HepG2 (cell line): ENCODE data around the gene DAB1. TPM values are rescaled to one million over a fixed set of nuclear protein-coding genes. Genes with fewer than 3 reads are reported as not detected.

Experiments used
- ATAC-seq: fragments of 200-7000 bp; cut with Tn5 transposase; 3 replicates; pipeline ENCODE4 v1.9.1; 2020; ENCODE audit warnings: mild to moderate bottlenecking, moderate library complexity
- BruUV-seq: library from RNA; stranded (reverse); fragments of 400-500 nt; replicated peaks from 2 replicates; lab custom pipeline; 2021; lab: Mats Ljungman, UMichigan
- CTCF ChIA-PET: fragments of 300-600 bp; formaldehyde crosslinking; extraction: SDS; loops from one replicate; lab custom pipeline; 2021; ENCODE audit warnings: low total read pairs, inconsistent platforms, low intra/inter-chr PET ratio; lab: Yijun Ruan, JAX
- POLR2A ChIA-PET: fragments of 350-600 bp; sonication (Branson Sonifier 250); formaldehyde crosslinking; loops from one replicate; lab custom pipeline; 2020; ENCODE audit warnings: antibody characterized with exemption, inconsistent platforms; lab: Yijun Ruan, JAX
- DNase-seq: peaks from one replicate; pipeline ENCODE4 v3.0.0-alpha.2; 2015; ENCODE audit warnings: low spot score
- FAIRE-seq: peaks from 3 replicates; lab custom pipeline; 2011; peaks lifted over from hg19 to GRCh38; lab: Jason Lieb, UNC
- H2AFZ ChIP-seq: one replicate; pipeline ENCODE4 v1.6.1; 2011; ENCODE audit warnings: low read length, inconsistent platforms
- H3K27ac ChIP-seq: fragments of 300-600 bp; 3 replicates; pipeline ENCODE4 v1.8.0; 2011; ENCODE audit warnings: mixed run types, mild to moderate bottlenecking, mixed read lengths, low read length, inconsistent platforms; ENCODE audit not compliant: insufficient read depth; ENCODE audit errors: extremely low read length
- H3K27me3 ChIP-seq, 2 experiments: fragments of 200-600 bp in 1 of 2; 2 replicates in 1 of 2; 3 replicates in 1 of 2; pipeline versions ENCODE4 v1.6.0 to v1.8.0; 2011; ENCODE audit warnings: low read length in 2 of 2, mild to moderate bottlenecking in 2 of 2, moderate library complexity in 2 of 2, inconsistent platforms in 1 of 2; ENCODE audit not compliant: insufficient read depth in 2 of 2, control insufficient read depth in 1 of 2
- H3K36me3 ChIP-seq, 2 experiments: fragments of 200-600 bp in 1 of 2; replicated peaks in 1 of 2; 2 replicates in 1 of 2; 3 replicates in 1 of 2; pipeline versions ENCODE4 v1.5.1 to v1.8.0; 2011; ENCODE audit warnings: low read length in 2 of 2, inconsistent platforms in 1 of 2; ENCODE audit not compliant: insufficient read depth in 2 of 2, control insufficient read depth in 1 of 2
- H3K4me1 ChIP-seq: 2 replicates; pipeline ENCODE4 v1.5.1; 2012; ENCODE audit warnings: low read length, inconsistent platforms; ENCODE audit not compliant: insufficient read depth
- H3K4me2 ChIP-seq: 2 replicates; pipeline ENCODE4 v1.6.0; 2011; ENCODE audit warnings: low read depth, low read length, inconsistent platforms
- H3K4me3 ChIP-seq, 3 experiments: fragments of 200-600 bp in 1 of 3; sonication (generic), shearing (Covaris generic) in 1 of 3; replicated peaks in 1 of 3; 2 replicates each; pipeline ENCODE4 v1.5.1; 2011 to 2016; ENCODE audit warnings: low read length in 3 of 3, inconsistent platforms in 2 of 3, low read depth in 2 of 3, mild to moderate bottlenecking in 2 of 3, control low read depth in 1 of 3, mixed read lengths in 1 of 3; ENCODE audit not compliant: insufficient read depth in 1 of 3
- H3K79me2 ChIP-seq: one replicate; pipeline ENCODE4 v1.6.1; 2011; ENCODE audit warnings: low read length, inconsistent platforms; ENCODE audit not compliant: insufficient read depth
- H3K9ac ChIP-seq: 2 replicates; pipeline ENCODE4 v1.6.0; 2011; ENCODE audit warnings: mild to moderate bottlenecking, low read depth, low read length, inconsistent platforms; ENCODE audit not compliant: insufficient read depth
- H3K9me3 ChIP-seq: 2 replicates; pipeline ENCODE4 v1.5.1; 2012; ENCODE audit warnings: mild to moderate bottlenecking, low read length
- H4K20me1 ChIP-seq: 2 replicates; pipeline ENCODE4 v1.6.0; 2011; ENCODE audit warnings: inconsistent platforms, mild to moderate bottlenecking, low read length, moderate library complexity; ENCODE audit not compliant: insufficient read depth
- CAMTA2 ChIP-seq: sonication (generic); formaldehyde crosslinking; IDR thresholded peaks from 2 replicates; pipeline ENCODE4 v1.4.0; 2020; ENCODE audit warnings: mild to moderate bottlenecking, missing genetic modification reagents, borderline replicate concordance
- CC2D1A ChIP-seq: sonication (generic); formaldehyde crosslinking; IDR thresholded peaks from 2 replicates; pipeline ENCODE4 v1.8.1; 2023; ENCODE audit warnings: mild to moderate bottlenecking, missing genetic modification reagents
- FUBP1 ChIP-seq: sonication (generic); formaldehyde crosslinking; IDR thresholded peaks from 2 replicates; pipeline ENCODE4 v1.5.1; 2020; ENCODE audit warnings: missing genetic modification reagents, mild to moderate bottlenecking, borderline replicate concordance
- GATAD1 ChIP-seq: IDR thresholded peaks from 2 replicates; pipeline ENCODE4 v1.6.1; 2016; ENCODE audit warnings: missing genetic modification reagents, missing compliant biosample characterization
- HIC2 ChIP-seq: sonication (generic); formaldehyde crosslinking; IDR thresholded peaks from 2 replicates; pipeline ENCODE4 v1.9.0; 2022; ENCODE audit warnings: low read depth, missing genetic modification reagents
- NFIB ChIP-seq: sonication (generic); formaldehyde crosslinking; IDR thresholded peaks from 2 replicates; pipeline ENCODE4 v1.9.0; 2021; ENCODE audit warnings: missing genetic modification reagents, mild to moderate bottlenecking, borderline replicate concordance
- POLR2A ChIP-seq, 2 experiments: IDR thresholded peaks; 2 replicates each; pipeline ENCODE4 v1.6.1; 2011; ENCODE audit warnings: low read depth in 2 of 2, low read length in 2 of 2, mild to moderate bottlenecking in 1 of 2, moderate library complexity in 1 of 2; ENCODE audit not compliant: insufficient read depth in 1 of 2
- PPARG ChIP-seq: conservative IDR thresholded peaks from 2 replicates; pipeline ENCODE4 v1.6.1; 2016; ENCODE audit warnings: missing biosample characterization, missing genetic modification reagents
- ZMYM4 ChIP-seq: sonication (generic); formaldehyde crosslinking; IDR thresholded peaks from 2 replicates; pipeline ENCODE4 v1.8.1; 2023; ENCODE audit warnings: mild to moderate bottlenecking, missing genetic modification reagents
- ZNF12 ChIP-seq: sonication (generic); formaldehyde crosslinking; IDR thresholded peaks from 2 replicates; pipeline ENCODE4 v1.5.0; 2020; ENCODE audit warnings: missing genetic modification reagents
- ZNF329 ChIP-seq: sonication (generic); formaldehyde crosslinking; IDR thresholded peaks from 2 replicates; pipeline ENCODE4 v1.9.0; 2021; ENCODE audit warnings: low read depth, mild to moderate bottlenecking, missing genetic modification reagents
- WGBS: methylation state at CpG from one replicate; pipeline ENCODE4 v1.1.6; 2017; ENCODE audit warnings: low lambda C conversion rate; 5-methylcytosine and 5-hydroxymethylcytosine counted together
- in situ Hi-C: cut with HindIII; loops from 2 replicates; pipeline ENCODE4 v1.10.0; 2017; ENCODE audit warnings: low pct_unique_long_range_greater_than_20kb; ENCODE audit not compliant: extremely low pct_ligation_motif_present
- intact Hi-C: fragments of 100-400 bp; cut with micrococcal nuclease; formaldehyde crosslinking; loops from one replicate; pipeline ENCODE4 v1.10.0; 2022; ENCODE audit not compliant: unreplicated experiment
- polyA plus RNA-seq, 8 experiments: library from polyadenylated mRNA; depleted of rRNA in 3 of 8; stranded (reverse) in 7 of 8; unstranded in 1 of 8; fragments of >200 nt; fragmentation: Illumina TruSeq in 4 of 8; extraction: Trizol in 4 of 8; gene quantifications; 2 replicates each; pipeline versions ENCODE4 v1.2.1 to v1.2.3, GENCODE V29; 2011 to 2016; ENCODE audit warnings: low read depth in 4 of 8, missing spikeins in 1 of 8, mixed read lengths in 1 of 8; ENCODE audit not compliant: insufficient read depth in 1 of 8
- total RNA-seq, 5 experiments: library from RNA; depleted of rRNA; stranded (reverse); fragments of >200 nt; fragmentation: Illumina TruSeq; extraction: Trizol; gene quantifications; 2 replicates each; pipeline ENCODE4 v1.2.3, GENCODE V29; 2016; ENCODE audit warnings: low read depth in 1 of 5
- TF ChIP-seq, protein P1 (sequence below): sonication (generic); formaldehyde crosslinking; IDR thresholded peaks from 2 replicates; pipeline ENCODE4 v1.4.0; 2020; ENCODE audit warnings: missing genetic modification reagents

DAB1 gene
- total and polyA plus RNA-seq, 2 of the 13 experiments (the other 11 are each of a cell fraction or from before 2014, with no cell fraction given) = 0.04 to 0.13 TPM

DNA sequence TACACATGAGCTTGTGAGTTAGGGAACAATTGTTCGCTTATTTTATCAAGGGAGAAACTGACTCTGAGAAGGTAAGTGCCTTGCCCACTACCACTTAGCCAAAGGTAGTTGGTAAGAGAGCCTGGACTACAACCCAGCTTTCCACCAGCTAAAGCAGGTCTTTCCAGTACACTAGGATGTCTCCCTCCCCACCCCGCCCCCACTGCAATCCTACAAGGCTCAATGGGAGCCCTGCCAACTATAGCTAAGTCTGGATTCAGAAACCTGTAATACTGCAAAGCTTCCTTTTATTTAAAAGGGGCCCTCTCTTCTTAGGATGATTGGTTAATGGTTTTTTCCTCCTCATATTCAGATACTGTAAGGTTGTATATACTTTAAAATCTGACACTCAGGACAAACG, 356.0 kb downstream of the DAB1 start:
- ChIA-PET POLR2A (no interaction called here), CTCF (no interaction called here)
- H3K4me1 ChIP-seq = peaks cover 28% of the 10 kb centered on the region
- H3K36me3 ChIP-seq = no peaks in the 10 kb centered on the region
- H2AFZ ChIP-seq = no peak overlapping the region
- intact Hi-C loops = loop anchor here (10.0 kb wide), 1 partner anchor 103 kb away; the partner anchor contains the start of gene C8B
- no peak overlapping the region for H3K4me2 ChIP-seq
- ATAC-seq = no peak
- no peaks in the 10 kb centered on the region for H4K20me1 ChIP-seq
- DNase-seq = no peak
- no peak overlapping the region for H3K27ac ChIP-seq
- in situ Hi-C loops = no loop called here
- H3K9me3 ChIP-seq = no peaks in the 10 kb centered on the region
- no peaks in the 10 kb centered on the region; a peak in 1 of 5 replicates for H3K27me3 ChIP-seq
- BruUV-seq = no TSS peak
- FAIRE-seq = no peak
- H3K79me2 ChIP-seq = no peaks in the 10 kb centered on the region
- TF ChIP-seq NFIB (CRISPR knock-in tag) = no peak
- TF ChIP-seq HIC2 (CRISPR knock-in tag) = no peak
- no peak for TF ChIP-seq ZNF329 (CRISPR knock-in tag)
- TF ChIP-seq ZNF12 (CRISPR knock-in tag) = no peak
- no peak for TF ChIP-seq ZMYM4 (CRISPR knock-in tag)
- TF ChIP-seq PPARG (CRISPR knock-in tag) = no peak
- TF ChIP-seq, protein P1, sequence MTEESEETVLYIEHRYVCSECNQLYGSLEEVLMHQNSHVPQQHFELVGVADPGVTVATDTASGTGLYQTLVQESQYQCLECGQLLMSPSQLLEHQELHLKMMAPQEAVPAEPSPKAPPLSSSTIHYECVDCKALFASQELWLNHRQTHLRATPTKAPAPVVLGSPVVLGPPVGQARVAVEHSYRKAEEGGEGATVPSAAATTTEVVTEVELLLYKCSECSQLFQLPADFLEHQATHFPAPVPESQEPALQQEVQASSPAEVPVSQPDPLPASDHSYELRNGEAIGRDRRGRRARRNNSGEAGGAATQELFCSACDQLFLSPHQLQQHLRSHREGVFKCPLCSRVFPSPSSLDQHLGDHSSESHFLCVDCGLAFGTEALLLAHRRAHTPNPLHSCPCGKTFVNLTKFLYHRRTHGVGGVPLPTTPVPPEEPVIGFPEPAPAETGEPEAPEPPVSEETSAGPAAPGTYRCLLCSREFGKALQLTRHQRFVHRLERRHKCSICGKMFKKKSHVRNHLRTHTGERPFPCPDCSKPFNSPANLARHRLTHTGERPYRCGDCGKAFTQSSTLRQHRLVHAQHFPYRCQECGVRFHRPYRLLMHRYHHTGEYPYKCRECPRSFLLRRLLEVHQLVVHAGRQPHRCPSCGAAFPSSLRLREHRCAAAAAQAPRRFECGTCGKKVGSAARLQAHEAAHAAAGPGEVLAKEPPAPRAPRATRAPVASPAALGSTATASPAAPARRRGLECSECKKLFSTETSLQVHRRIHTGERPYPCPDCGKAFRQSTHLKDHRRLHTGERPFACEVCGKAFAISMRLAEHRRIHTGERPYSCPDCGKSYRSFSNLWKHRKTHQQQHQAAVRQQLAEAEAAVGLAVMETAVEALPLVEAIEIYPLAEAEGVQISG (CRISPR knock-in tag) = no peak
- TF ChIP-seq POLR2A (IDR thresholded peaks at IDR 0.05; ENCODE audit: insufficient read depth in 1 of 2, low read depth in 2 of 2, low read length in 2 of 2) = no peak
- TF ChIP-seq FUBP1 (CRISPR knock-in tag) = no peak
- TF ChIP-seq CAMTA2 (CRISPR knock-in tag) = no peak
- no peak for TF ChIP-seq CC2D1A (CRISPR knock-in tag)
- TF ChIP-seq GATAD1 = no peak
- TF ChIP-seq, all 625 proteins: peak for 0
- H3K9ac ChIP-seq = no peak overlapping the region
- no peak overlapping the region for H3K4me3 ChIP-seq
- WGBS = 90% methylated on average over 3 of the region's 3 CpGs
